ENCODE measurements around the gene CEP57.
"Not testable (repeated sequence)": the region's sequence is repeated elsewhere in the genome, so short reads cannot be mapped to it uniquely, and the experiment has no call there.

GRCh38 chr11:95870877-95871276 lies 80.6 kb downstream of the CEP57 start:
- TF ChIP-seq CTCF (IDR thresholded peaks at IDR 0.05); POLR2AphosphoS5 (IDR thresholded peaks at IDR 0.05; ENCODE audit: insufficient read depth in 1 of 2, low read depth in 1 of 2); POLR2A (IDR thresholded peaks at IDR 0.05): not testable (repeated sequence)

Data from vagina (tissue), 2 donors.